OCI-M2 (cell line): ENCODE results near the gene CYP2W1.

ENCODE experiments used
- DNase-seq: peaks from one replicate; lab custom pipeline; 2025; ENCODE audit not compliant: unreplicated experiment; lab: John Stamatoyannopoulos, UW

Gene CYP2W1

GRCh38 chr7:1013581-1013980, 30.6 kb downstream of the CYP2W1 start:
- DNase-seq, result no peak

DNA sequence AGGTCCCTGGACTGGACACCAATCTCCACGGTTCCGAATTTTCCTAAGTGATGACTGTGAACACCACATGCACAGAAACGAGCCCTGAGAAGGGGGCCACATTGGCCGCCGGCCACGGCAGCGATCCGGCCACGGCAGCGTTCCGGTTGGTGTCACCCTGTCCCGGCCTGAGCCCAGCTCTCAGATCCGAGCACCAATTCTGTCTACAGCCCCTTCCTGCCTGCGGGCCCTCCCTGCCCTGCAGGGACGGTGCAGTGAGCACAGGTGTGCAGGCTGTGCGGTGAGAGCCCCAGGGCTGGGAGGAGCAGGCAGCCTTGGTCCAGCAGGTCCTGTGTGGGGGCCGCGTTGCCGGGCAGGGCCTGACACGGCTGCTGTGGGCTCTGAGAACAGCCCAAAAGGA, 31.7 kb downstream of the CYP2W1 start:
- DNase-seq, result no peak

- DNase-seq, result no peak
Measured at GRCh38 chr7:1015196-1016121, 32.5 kb downstream of the CYP2W1 start.

DNA sequence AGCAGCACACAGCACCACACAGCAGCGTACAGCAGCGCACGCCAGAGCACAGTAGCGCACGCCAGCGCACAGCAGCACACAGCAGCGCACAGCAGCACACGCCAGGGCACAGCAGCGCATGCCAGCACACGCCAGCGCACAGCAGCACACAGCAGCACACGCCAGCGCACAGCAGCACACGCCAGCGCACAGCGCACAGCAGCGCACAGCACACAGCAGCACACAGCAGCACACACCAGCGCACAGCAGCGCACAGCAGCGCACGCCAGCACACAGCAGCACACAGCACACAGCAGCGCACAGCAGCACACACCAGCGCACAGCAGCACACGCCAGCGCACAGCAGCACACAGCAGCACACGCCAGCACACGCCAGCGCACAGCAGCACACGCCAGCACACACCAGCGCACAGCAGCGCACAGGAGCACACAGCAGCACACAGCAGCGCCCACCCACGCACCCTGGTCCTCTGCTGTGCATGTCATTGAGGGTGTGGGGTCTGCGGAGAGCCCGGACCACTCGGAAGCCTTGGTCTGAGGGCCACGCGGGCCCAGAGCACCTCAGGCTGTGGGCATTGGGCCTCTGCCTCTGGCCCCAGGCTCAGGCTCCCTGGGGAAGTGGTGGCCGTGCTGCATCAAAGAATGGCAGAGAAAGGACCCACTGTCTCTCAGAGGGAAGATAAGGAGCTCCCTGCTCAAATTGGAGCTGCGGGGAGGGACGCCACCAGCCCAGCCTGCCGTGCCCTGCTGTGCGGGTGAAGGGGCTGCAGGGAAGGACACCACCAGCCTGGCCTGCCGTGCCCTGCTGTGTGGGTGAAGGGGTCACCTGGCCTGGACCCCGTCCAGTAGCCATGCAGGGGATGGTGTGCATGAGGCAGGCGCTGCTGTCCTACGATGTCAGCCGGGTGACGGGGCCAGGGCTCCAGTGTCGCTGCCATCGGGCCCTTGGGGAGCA, 33.9 kb downstream of the CYP2W1 start:
- no peak for DNase-seq

- no peak for DNase-seq
Measured at GRCh38 chr7:1017586-1018333, 34.8 kb downstream of the CYP2W1 start.

DNA sequence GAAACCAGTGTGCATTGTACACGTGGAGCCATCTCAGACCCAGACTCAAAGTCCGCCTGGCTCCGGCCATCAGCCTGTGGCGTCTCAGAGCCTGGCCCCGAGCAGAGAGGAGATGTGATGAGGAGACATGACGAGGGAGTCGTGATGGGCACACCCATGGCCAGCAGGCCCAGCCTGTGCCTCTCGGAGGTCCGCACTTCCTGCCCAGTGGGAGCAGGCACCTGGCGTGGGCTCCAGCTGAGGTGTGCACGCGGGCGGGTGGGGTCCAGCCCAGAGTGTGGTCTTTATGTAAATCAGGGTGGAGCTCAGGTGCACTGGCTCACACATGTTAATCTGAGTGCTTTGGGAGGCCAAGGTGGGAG, 35.3 kb downstream of the CYP2W1 start:
- DNase-seq, result no peak

- DNase-seq, result no peak
Measured at GRCh38 chr7:1019255-1019785, 36.3 kb downstream of the CYP2W1 start.

DNA sequence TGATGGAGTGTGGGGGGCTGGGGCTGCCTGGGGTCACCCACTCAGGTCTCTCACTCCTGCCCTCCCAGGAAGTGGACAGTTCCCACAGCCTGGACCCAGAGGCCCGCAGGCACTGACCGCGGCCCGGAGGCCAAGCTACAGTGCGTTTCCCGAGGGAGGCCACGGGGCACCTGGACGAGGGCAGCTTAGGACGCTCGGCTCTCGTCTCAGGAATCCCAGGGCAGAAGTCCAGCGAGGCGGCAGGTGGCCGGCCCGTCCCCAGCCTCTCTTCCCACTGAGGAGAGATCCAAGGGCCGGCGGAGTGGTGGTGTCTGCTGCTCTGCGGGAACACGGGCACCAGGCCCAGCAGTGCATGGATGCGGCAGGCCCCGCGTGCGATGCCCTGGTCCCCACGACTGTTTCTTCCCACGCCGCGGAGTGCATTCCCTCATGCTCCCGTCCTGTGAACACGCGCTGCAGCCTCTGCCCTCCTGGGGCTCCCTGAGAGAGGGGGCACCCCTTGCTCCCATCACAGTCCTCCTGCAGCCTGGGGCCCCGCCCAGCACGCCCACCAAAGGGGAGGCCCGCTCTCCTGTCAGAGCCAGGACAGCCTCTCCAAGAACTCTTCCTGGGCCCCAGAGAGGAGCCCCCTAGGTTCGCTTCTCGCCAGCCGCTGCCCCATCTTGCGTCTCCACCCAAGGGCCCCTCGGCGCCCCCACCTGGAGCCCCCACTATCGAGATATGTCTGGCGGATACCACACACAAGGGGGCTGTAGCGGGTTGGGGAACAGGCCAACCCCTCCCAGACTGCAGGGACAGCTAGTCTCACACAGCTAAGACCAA, 37.0 kb downstream of the CYP2W1 start:
- DNase-seq, result no peak

DNA sequence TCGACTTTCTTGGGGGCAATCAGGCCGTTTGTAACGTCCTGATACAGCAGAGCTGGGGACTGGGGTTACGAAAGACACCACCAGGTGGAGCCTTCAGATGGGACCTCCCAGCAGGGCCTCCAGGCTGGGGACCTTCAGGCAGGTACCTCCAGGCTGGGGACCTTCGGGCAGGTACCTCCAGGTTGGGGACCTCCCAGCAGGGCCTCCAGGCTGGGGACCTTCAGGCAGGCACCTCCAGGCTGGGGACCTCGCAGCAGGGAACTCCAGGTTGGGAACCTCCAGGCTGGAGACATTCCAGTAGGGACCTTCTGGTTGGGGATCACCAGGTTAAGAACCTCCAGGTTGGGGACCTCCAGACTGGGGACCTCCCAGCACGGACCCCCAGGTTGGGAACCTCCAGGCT, 37.9 kb downstream of the CYP2W1 start:
- DNase-seq, result no peak

- DNase-seq, result no peak
Measured at GRCh38 chr7:1021366-1021765, 38.4 kb downstream of the CYP2W1 start.

GRCh38 chr7:1021931-1022330, 39.0 kb downstream of the CYP2W1 start:
- no peak for DNase-seq

- DNase-seq, result no peak
Measured at GRCh38 chr7:1022356-1022755, 39.4 kb downstream of the CYP2W1 start.

GRCh38 chr7:1022801-1023465, 40.0 kb downstream of the CYP2W1 start:
- DNase-seq, result no peak

GRCh38 chr7:1024331-1024841, 41.4 kb downstream of the CYP2W1 start:
- DNase-seq, result no peak

DNA sequence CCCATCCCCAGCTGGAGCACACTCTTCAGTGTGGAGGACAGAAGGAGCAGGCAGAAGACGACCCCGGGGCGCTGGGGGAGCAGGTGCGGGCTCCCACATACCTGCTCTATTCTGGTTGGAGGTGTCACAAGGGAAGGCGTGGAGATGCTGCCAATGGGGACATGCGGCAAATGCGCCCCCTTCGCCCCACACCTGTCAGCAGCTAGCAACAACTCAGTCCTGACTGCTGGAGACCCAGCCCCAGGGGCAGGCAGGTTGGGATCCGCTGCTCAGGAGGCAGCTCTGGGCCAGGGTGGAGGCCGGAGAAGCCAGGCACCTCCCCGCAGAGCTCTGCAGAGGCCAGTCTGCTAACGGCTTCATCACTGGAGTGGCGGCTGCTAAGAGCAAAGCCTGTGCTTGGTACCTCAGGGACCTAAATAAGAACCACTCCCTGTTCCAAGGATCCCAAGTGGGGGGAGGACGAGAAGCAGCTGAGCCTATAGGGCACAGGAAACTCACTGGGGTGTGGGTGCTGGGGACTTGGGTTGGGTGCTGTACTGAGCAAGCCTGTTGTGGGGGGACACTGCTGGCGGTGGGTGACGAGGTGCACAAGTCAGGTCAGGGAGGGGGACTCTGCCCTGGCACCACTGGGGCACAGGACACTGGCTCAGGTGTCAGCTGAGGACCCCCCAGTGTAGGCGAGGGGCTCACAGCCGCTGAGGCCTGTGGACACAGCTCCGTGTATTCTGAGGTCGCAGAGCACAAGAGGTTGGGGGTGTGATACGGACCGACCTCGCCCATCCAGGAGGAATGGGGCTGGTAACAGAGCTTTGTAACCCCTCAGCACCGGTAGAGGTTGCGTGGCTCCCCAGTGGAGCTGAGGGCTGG, 42.1 kb downstream of the CYP2W1 start:
- DNase-seq, result no peak

DNA sequence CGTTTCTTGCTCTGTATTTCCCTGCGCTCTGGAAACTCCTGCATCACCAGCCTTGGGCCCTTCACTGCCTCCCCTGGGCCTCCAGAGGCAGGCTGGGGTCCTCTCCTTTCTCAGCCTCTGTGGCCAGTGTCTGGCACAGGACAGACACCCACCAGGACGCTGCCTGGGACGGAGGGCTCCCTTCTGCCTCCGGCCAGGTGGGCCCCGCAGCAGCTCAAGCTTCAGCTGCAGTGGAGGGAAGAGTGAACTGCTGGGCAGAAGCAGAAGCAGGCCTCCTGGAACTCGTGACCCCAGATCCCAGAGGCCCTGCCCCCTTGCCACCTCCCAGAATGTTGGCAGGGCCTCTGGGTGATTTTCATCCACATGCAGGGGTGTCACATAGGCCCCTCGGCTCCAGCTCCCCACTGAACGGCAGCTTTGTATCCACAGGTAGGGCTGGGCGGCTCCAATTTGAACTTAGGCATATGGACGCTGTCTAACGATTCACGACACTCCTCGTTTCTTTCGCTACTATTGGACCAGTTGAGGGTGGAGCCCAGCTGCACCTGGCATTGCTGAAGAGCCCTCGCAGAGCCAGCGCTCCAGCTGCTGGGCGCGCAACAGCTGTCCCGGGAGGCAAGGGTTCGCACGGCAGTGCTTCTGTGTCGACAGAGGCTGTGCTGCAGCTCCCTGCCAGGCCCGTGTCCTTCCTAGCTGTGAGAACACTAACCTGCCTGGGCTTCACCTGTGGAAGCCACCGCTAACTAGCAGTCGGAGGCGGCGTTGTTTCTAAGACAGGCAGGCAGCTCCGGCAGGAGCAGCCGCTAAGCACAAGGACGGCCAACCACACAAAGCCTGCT, 43.0 kb downstream of the CYP2W1 start:
- no peak for DNase-seq

- DNase-seq, result no peak
Measured at GRCh38 chr7:1026721-1027161, 43.8 kb downstream of the CYP2W1 start.
